ENCODE results near the gene TSPY8. TPM values are rescaled to one million over a fixed set of nuclear protein-coding genes. Genes with fewer than 3 reads are reported as not detected.
"Not testable (repeated sequence)": the region's sequence is repeated elsewhere in the genome, so short reads cannot be mapped to it uniquely, and the experiment has no call there.

TSPY8 gene
- total RNA-seq: not detected
- long read RNA-seq: 0 reads

GRCh38 chrY:9357497-9357896, at the start of gene TSPY8:
Gene TSPY8 (plus strand): TSS chrY:9357797. CDS start chrY:9357843, 46 bp downstream.
- H3K4me1 ChIP-seq; intact Hi-C loops (cut with DNase I); H3K27me3 ChIP-seq; H3K36me3 ChIP-seq; H3K27ac ChIP-seq; DNase-seq; ATAC-seq; H3K9me3 ChIP-seq; H3K4me3 ChIP-seq: not testable (repeated sequence)

GRCh38 chrY:9320996-9321395, 36.6 kb upstream of the TSPY8 start:
- no peak for TF ChIP-seq CTCF (IDR thresholded peaks at IDR 0.05)
- no peak for ATAC-seq
- intact Hi-C loops (cut with DNase I): no loop called here

GRCh38 chrY:9337164-9337563, 20.4 kb upstream of the TSPY8 start, which contains the start of gene TSPY4:
Gene TSPY4 (plus strand): TSS chrY:9337464. CDS start chrY:9337510, 46 bp downstream.
- H3K4me1 ChIP-seq; intact Hi-C loops (cut with DNase I); DNase-seq; H3K9me3 ChIP-seq; H3K36me3 ChIP-seq; H3K27me3 ChIP-seq; ATAC-seq; H3K4me3 ChIP-seq; H3K27ac ChIP-seq: not testable (repeated sequence)

More at GRCh38 chrY:9320996-9321395, 36.6 kb upstream of the TSPY8 start:
- no peak for DNase-seq
- Histone ChIP-seq H3K4me3 (no peak overlapping the region), H3K9me3 (no peaks in the 10 kb centered on the region), H3K36me3 (no peaks in the 10 kb centered on the region), H3K27me3 (no peaks in the 10 kb centered on the region), H3K4me1 (no peaks in the 10 kb centered on the region), H3K27ac (no peak overlapping the region)

- H3K36me3 ChIP-seq; H3K27me3 ChIP-seq; intact Hi-C loops (cut with DNase I); H3K4me1 ChIP-seq; H3K4me3 ChIP-seq; H3K27ac ChIP-seq; H3K9me3 ChIP-seq; ATAC-seq: not testable (repeated sequence)
- peak; percentile 34 for DNase-seq
Observed at GRCh38 chrY:9396527-9396926, 38.9 kb downstream of the TSPY8 start.

GRCh38 chrY:9398121-9398520, 40.5 kb downstream of the TSPY8 start, which contains the start of gene TSPY3:
Gene TSPY3 (plus strand): TSS chrY:9398421. CDS start chrY:9398467, 46 bp downstream.
- H3K27ac ChIP-seq; ATAC-seq; H3K36me3 ChIP-seq; H3K9me3 ChIP-seq; H3K4me3 ChIP-seq; H3K4me1 ChIP-seq; DNase-seq; intact Hi-C loops (cut with DNase I); H3K27me3 ChIP-seq: not testable (repeated sequence)

Other genes starting within 250 kb of the TSPY8 start
- not detected for gene TSPY4, start 20.3 kb upstream of the TSPY8 start, total RNA-seq
- not detected for gene TSPY3, start 40.6 kb downstream of the TSPY8 start, total RNA-seq
- not detected for gene TSPY1, start 109.2 kb downstream of the TSPY8 start, total RNA-seq
- not detected for gene TSPY9, start 129.5 kb downstream of the TSPY8 start, total RNA-seq
- gene TSPY10, start 170.1 kb downstream of the TSPY8 start, total RNA-seq: not detected

All from upper lobe of right lung (tissue), 1 donor.